Dedifferentiated amniotic fluid mesenchymal stem cell (primary cell): ENCODE results near the gene COL4A1.

Experiments
- DNase-seq: peaks from one replicate; pipeline ENCODE4 v3.0.0-alpha.2; 2016; ENCODE audit errors: extremely low spot score

Gene COL4A1

DNA sequence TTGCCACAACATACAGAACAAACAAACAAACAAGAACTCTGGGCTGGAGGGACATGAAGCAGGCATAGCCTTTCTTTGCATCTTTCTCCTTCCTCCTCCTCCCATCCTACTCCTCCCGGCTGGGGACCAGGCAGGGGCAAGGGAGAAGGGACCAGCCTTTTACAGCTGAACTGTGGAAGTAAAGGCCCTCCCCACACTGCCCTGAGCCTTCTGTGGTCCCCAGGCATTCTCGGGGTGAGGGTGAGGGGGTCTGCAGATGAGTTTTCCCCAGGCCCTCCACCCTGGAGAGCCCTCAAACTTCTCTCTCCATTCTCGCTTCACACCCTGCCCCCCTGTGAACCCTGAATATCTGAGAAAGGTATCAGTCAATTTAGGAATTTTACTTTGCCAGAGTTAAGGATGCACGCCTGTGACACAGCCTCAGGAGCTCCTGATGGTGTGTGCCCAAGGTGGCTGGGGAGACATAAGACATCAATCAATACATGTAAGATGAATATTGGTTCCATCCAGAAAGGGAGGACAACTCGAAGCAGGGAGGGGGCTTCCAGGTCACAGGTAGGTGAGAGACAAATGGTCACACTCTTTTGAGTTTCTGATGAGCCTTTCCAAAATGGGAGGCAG, 170.9 kb downstream of the COL4A1 start:
- no peak for DNase-seq

DNA sequence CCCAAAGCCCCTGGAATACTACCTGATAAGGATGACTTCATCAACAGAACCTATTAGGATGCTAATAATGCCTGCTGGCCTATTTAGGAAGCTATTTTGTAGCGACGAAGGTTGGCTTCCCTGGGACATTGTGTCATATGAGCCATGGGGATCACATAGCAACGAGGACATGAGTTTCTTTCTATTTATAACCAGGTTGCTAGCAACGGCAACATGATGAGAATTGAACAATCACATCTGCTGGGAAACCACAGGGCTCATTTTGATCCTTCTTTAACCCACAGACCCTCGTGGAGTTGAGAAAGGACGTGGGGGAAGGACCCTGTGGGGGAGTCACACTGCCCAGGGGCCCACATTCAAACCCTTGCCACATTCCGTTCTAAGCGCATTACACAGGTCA, 172.2 kb downstream of the COL4A1 start:
- DNase-seq, result no peak

DNA sequence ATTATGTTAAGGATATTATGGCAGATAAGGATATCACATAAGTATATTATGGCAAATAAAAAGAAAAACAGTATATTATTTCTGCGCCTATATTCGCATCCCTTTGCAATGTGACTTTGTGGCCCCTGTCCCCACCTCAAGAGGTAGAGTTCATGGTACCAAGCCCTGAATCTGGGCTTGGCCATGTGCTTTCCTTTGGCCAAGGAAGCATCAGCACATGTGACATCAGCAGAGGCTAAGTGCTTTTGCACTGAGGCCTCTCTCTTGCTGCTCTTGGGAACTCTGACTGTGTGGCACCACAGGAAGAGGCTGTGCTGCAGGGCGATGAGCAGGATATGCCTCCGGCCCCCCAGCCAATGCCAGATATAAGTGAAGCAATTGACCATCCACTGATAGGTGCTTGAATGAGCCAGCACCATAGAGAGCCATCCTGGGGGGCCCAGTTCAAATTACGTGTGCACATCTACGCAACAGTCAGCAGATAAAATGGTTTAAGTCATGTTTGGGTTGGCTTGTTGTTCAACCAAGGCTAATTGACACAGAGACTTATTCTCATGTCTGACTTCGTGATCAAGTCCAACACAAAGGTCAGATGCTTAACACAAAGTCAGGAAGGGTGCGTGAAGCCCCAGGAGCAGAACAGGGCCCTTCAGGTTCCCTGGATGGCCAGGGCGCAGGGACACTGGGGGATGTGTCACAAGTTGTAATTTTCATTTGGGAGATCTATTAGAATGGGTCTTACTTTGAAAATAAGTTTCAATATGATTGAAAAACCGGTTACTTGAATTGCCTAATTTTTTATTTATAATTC, 173.3 kb downstream of the COL4A1 start:
- no peak for DNase-seq

DNA sequence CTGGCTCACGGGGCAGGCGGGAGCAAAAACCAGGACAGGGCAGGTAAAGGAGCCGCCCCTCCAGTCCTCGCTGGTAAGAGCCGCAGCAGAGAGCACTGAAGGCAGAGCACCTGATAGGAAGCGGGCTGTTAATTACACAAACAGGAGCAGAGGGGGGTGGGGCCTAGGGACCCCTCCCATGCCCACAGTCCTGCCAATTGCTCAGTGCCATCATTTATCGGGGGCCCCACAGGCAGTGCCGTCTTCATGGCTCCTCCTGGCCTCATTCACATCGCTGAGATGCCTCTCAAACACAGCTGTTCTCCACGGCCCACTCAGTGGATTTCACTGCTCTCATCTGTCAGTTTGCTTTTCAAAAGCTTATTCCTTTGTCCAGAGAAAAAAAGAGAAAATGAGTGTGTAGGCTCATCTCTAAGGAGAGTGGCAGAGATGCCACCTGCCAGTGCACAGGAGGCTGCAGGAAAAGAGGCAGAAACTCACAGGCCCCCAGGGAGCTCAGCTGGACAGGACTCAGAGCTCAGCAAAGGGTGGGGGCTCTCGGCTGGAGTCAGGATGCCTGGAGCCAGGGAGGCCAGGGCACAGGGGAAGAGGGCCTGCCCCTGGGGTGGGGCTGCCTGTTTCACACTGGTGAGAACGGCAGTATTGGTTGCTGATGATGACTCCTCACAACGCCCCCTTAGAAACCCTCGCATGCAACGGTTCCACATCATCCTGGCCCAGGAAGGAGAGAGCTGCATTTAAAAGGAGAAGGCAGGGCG, 174.6 kb downstream of the COL4A1 start:
- no peak for DNase-seq

DNA sequence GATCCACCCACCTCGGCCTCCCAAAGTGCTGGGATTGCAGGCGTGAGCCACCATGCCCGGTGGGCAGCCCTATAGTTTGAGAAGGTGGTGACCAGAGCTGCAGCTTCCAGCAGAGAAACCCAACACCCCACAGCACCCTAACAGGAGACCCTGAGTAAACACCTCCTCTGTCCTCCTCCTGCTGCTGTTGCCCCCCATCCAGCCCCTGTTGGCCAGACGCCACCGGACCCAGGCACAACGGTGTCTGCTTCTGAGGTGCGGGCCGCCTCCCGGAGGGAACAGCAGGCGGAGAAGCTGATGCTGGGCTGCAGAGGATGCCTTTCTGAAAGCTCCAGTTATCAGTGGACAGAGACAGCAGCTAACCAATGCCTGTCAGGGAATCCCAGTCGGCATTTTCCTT, 175.5 kb downstream of the COL4A1 start:
- DNase-seq, result no peak

DNA sequence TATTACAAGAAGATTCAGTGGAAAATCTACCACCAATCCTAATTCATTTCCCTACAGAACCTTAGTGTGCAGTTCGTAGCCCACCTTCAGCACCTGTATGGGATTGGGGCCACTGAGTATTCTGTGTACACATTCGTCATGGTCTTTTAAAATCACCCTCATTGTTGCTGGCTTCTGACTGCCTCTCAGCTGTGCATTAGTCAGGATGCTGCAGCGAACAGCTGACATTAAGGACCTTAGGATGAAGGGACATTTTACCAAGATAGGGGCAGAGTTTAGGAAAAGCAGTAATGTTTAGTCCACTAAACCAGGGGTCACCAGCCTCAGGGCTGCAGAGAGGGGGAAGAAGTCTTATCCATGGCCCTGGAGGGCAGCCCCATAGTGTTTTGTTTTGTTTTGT, 176.5 kb downstream of the COL4A1 start:
- no peak for DNase-seq

DNA sequence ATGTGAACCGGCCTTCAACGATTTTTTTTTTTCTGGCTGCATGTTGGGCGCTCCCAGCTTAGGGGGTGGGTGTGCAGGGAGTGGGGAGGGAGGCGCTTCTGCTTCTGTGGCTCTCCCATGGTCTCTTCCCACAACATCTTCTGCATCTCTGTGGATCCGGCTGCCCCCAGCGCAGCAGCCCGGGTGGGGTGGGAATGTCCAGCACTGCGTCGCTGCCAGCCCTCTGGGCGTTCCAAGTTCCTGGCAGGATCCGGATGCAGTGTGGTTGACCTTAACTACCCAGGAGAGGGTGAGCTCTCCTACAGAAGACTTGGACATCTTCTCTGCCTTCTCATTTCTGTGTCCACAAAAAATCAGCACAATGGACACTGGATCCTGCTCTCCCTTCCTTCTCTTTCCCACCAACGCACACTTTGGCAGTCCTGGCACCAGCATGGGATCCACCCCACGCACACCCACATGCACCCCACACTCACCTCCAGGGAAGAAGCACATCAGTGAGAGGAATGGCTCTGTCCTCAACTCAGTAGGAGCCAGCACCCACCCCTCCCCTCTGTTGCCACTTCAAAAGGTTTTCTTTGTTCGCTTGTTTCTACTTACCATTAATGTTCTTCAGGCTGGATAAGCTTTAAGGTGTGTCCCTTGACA, 177.3 kb downstream of the COL4A1 start:
- no peak for DNase-seq

DNA sequence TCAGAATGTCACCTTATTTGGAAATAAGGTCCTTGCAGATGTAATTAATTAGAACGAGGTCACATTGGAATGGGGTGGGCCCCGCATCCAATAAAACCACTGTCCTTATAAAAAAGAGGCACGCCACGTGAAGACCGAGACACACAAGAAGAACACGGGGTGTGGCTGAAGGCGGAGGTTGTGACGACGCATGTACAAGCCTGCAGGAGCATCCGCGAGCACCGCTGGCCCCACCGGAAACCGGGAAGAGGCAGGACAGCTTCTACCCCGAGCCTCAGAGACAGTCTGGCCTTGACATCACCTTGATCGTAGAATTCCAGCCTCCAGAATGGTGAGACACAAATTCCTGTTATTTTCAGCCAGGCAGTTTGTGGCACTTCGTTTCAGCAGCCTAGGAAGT, 177.9 kb downstream of the COL4A1 start:
- no peak for DNase-seq

DNA sequence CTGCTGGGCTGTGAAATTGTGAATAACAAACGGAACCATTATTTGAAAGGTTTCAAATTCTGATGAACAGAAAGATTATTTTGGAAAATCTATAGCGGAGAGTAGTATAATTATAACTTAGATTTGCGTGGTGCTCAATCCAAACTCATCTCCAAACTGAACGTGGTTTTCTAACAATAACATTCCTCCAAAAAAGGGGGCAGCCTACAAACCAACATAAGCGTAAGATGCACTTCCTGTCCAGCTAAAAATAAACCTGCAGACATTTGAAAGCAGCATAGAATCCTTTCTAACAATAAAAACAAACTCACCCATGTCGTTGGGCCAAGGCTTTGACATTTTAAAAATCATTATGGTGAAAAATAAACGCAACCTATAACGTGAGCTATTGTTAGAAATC, 178.4 kb downstream of the COL4A1 start:
- no peak for DNase-seq

DNA sequence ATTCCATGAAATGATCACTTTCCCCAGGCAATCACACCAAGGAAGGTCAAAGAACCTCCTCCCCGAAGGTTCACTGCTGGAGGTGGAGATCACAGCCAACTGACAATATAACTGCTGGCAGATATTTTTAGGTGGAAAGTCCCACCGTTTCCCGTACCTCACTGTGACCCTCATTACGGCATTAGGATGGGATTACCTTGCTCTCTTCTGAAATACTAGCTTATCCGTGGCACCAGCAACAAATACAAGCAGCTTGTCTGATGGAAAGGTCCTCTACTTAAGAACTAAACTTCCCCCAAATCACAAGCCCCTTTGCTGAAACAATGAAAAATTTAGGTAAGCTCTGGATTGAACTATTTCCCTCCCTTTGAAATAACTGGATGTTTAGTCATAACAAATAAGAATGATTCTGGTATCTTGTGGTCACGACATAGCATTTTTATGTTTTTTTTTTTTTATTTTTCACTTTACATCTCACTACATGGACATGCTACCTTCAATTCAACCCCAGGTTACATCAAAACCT, 178.9 kb downstream of the COL4A1 start:
- DNase-seq, result no peak

DNA sequence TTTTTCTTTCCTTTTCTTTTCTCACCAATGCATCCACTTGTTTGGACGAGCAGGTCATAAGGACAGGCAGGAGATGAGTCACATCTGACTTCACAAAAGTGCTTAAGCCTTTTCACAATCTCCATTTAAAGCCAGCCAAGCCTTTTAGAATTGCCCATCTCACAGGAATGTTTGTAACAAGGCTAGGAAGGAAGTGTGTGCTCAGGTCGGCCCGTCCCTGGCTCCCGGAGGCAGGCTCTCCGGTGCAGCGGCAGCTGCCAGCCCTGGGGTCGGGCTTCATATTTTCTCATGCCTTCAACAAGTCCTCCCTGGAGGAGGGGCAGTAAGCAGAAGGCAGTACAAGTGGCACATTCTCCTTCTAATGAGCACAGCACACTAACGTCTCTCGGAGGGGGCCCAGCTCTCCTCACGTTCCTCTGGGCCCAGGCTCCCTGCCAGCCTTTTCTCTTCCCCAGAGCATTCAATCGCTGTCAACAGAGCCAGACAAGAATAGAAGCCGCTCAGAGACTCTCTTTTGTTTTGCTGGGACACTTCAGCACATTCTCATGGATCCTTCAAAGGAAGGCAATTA, 180.5 kb downstream of the COL4A1 start:
- DNase-seq, result peak; percentile 80

DNA sequence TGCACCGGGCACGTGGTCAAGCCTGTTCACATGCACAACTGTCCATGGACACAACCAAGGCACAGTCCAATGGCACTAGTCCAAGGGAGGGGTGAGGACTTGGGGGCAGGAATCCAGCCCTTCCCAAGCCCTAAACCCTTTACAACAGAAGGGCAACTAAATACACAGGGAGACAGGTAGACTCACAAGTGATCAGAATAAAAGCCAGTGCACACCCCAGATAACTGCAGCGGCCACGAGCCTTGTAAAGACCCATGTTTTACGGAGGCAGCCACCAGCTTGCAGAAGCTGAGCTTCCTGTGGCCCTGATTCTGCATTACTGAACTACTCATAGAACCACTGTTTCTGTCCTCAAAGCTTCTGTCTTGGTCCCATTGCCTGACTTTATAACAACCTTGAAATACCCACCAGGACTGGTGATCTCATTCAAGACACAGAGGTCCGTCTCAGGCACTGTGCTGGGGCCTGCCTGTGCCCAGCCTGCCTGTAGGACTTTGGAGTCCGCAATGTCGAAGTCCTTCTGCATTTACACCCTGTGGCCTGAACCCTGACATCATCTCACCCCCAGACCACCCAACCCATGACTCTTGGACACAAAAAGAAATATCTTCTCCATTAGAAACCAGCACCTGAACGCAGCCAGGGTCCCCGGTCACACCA, 181.2 kb downstream of the COL4A1 start:
- DNase-seq, result no peak

DNA sequence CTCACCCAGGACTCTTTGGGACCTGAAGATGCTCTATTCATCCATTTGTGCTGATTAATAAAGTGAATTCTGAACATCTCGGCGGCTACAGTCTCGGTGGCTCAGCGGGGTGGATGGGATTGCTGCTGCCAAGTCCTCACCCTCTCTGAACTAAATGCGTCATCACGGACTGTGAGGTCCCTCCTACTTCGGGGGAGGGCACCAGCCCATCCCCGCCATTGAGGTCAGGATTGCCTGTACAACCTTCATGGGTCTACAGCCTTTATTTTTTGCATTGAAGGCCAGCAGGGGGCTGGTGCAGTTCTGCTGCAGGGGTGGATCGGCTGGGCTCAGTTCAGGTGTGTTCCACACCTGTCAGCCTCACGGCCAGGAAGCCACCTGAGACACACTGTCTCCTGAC, 181.8 kb downstream of the COL4A1 start:
- no peak for DNase-seq

DNA sequence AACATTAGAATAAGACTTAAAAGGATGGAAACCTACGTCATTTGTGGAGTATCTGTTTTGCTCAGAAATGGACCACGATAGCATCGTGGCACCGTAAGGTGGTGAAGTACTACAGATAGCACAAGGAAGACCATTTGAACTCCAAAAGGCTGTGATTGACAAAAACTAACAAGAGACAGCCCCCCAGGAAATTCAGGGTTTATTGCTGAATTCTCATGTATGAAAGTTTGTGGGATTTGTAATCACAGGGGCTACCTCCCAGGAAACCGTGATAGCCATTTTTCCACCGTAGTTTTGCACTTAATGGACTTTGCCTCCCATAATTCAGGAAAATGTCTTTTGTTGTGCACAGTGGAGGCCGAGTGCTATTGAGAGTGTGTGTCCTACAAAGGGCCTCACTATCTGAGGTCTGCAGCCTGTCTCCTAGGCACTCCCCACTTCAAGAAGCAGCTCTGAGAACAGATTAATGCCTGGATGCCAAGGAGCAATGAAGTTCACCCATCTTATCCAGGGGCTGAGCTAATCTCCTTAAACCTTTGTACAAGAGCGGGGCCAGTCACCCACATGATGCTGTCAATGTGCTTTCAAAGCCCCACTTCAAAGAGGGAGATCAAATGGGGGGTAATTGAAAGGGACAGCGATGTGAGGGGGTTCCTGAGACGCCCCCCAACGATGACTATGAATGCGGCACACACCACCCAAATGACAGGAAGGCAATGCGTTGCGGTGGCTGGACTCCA, 182.6 kb downstream of the COL4A1 start:
- no peak for DNase-seq

DNA sequence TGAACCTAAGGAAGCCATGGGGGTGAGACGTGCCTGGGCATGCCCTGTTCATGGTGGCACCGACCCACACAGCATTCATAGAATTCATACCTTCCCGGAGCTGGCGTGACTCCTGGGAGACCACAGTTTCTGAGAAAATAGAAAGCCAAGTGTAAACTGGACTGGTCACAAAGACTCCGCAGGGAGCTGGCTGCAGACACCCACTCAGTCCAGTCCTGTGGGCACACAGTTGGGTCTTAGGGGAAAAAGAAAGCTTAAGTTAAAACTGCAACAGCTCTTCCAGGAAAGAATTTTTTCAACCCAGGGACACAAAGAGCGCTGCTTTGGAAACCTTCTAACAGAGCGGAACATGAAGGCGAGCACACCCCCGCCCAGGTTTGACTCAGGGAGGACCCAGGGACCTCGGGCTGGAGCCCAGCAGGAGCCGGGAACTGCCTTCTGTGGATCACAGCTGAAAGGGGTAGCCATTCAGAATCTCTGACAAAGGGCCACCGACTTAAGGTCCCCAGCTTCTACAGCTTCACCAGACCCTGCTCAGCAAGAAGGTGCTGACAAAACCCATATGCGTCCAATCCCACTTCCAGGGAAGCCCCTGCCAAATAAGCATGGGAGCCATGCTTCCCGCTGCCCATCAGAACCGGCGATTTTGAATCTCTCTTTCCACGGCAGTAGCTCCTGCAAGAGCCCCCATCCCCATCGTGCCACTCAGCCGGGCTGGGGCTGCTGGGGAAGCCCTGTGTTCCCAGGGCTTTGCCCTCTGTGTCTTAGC, 183.7 kb downstream of the COL4A1 start:
- no peak for DNase-seq

DNA sequence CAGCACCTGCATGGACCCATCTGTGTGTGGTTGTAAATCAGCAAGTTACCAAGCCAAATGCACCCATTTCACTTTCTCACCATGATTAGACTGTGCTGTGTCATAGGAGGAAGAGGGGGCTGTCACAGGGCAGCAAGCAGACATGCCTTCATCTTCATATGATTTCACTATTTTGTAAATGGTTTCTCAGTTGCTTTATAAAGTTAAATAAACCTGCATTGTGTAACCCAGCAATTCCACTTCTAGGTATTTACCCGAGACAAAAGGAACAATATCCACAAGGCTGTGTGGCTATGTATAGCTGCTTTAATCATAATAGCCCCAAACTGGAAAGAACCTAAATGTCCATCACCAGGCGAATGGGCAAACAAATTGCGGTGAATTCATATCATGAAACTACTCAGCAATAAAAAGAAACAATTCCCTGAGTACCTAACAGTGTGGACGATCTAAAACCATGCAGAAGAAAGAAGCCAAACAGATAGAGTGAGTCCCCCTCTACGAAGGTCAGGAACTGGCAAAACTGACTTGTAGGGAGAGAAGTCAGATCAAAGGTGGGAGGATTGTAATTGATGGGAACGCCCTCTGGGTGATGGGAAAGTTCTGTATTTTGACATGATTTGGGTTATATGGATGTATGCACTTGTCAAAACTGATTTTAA, 185.4 kb downstream of the COL4A1 start:
- no peak for DNase-seq

DNA sequence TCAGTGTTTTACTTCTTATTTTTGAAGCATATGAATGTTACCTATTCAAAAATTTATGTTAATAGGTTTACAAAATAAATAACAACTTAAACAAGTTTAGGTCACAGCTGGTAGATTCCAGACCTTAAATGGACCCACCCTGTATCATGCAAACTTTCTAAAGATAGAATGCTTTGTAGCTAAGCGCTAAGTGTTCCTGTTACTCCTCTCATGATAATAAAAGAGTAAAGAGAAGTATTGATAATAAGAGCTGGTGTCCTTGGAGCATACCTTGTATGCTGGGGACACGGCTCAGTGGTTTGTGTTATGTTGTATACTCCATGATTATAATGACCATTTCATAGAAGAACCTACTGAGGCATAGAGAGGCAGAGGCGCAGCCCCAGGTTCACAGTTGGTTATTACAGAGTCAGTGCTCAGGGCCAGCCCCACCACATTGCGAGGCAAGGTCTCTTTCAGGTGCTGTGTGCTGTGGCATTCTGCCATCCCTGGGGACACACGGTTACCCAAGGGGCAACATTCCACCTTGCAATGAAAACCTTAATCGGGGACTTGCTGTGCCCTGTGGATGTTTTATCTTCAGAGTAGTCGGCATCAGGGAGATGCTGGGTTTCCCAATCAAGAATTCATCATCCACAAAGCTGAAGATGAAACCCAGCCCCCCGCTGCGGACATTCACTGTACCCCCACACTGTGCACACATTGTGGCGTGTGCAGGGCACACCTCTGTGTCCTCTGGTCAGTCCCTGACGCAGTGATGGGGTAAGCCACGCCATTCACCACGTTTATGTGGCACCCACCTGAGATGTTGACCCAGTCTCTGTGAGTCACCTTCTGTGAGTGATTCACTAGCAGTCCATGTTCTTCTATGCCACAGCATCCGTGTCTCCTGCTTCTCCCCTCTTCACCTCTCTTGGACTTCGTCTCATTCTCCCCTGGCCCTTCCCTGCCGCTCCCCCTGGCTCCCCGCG, 186.7 kb downstream of the COL4A1 start:
- no peak for DNase-seq

DNA sequence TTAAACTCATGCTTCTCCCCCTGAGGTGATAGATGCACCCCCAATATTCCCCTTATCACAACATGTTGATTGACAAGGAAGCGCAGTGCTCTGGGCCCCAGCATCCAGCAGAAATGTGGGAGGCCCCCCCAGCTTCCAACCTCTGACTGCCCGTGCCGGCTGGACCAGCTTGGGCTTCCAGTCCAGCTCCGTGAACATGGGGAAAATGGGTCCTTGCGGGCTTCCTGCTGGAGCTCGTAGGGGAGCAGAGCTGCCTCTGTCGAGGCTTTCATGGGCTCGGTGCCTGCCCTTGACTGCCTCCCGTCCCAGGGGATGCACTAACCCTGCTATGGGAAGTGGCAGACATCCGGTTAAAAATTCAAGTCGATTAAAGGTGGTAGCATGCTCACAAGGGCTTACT, 188.9 kb downstream of the COL4A1 start:
- no peak for DNase-seq
